ENCODE results near the gene SEC24D. TPM values are rescaled to one million over a fixed set of nuclear protein-coding genes. Genes with fewer than 3 reads are reported as not detected.

The SEC24D gene
- total RNA-seq, 1 donor from 2014 or later = 8.2 TPM

- H2AFZ ChIP-seq (replicated peaks) = no peak overlapping the region
- no peak for DNase-seq (ENCODE audit: low spot score)
- H3K9me3 ChIP-seq (ENCODE audit: low read depth) = no peaks in the 10 kb centered on the region
- Mint-ChIP-seq H3K4me1 (no peaks in the 10 kb centered on the region), H3K27me3 (ENCODE audit: insufficient read depth, low read depth) (no peaks in the 10 kb centered on the region), H3K36me3 (peaks cover 7% of the 10 kb centered on the region), H3K9me3 (no peaks in the 10 kb centered on the region), H3K4me3 (no peak overlapping the region), H3K27ac (no peak overlapping the region)
- no peak for TF ChIP-seq EZH2 (IDR thresholded peaks at IDR 0.05)
- no peak for TF ChIP-seq EZH2phosphoT487 (IDR thresholded peaks at IDR 0.05)
- TF ChIP-seq, protein P1, sequence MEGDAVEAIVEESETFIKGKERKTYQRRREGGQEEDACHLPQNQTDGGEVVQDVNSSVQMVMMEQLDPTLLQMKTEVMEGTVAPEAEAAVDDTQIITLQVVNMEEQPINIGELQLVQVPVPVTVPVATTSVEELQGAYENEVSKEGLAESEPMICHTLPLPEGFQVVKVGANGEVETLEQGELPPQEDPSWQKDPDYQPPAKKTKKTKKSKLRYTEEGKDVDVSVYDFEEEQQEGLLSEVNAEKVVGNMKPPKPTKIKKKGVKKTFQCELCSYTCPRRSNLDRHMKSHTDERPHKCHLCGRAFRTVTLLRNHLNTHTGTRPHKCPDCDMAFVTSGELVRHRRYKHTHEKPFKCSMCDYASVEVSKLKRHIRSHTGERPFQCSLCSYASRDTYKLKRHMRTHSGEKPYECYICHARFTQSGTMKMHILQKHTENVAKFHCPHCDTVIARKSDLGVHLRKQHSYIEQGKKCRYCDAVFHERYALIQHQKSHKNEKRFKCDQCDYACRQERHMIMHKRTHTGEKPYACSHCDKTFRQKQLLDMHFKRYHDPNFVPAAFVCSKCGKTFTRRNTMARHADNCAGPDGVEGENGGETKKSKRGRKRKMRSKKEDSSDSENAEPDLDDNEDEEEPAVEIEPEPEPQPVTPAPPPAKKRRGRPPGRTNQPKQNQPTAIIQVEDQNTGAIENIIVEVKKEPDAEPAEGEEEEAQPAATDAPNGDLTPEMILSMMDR (IDR thresholded peaks at IDR 0.05) = no peak
- H3K4me2 ChIP-seq = no peak overlapping the region
- no peaks in the 10 kb centered on the region for H3F3A ChIP-seq (ENCODE audit: low read depth)
- no peaks in the 10 kb centered on the region for H4K20me1 ChIP-seq (ENCODE audit: low read depth)
- H3K4me3 ChIP-seq = no peak overlapping the region
- H3K27ac ChIP-seq = no peak overlapping the region
- no peaks in the 10 kb centered on the region for H3K27me3 ChIP-seq
- H3K9ac ChIP-seq = no peak overlapping the region
- no peaks in the 10 kb centered on the region for H3K36me3 ChIP-seq
- H3K4me1 ChIP-seq = no peaks in the 10 kb centered on the region
- no peaks in the 10 kb centered on the region for H3K79me2 ChIP-seq (ENCODE audit: low read depth)
Observed at GRCh38 chr4:118803253-118803652, 32.7 kb downstream of the SEC24D start.

- Mint-ChIP-seq H3K36me3 (peaks cover 7% of the 10 kb centered on the region), H3K27ac (no peak overlapping the region), H3K4me3 (no peak overlapping the region), H3K27me3 (ENCODE audit: insufficient read depth, low read depth) (no peaks in the 10 kb centered on the region), H3K9me3 (no peaks in the 10 kb centered on the region), H3K4me1 (no peaks in the 10 kb centered on the region)
- H2AFZ ChIP-seq (replicated peaks) = no peak overlapping the region
- no peaks in the 10 kb centered on the region for H4K20me1 ChIP-seq (ENCODE audit: low read depth)
- no peaks in the 10 kb centered on the region for H3K4me1 ChIP-seq
- no peak overlapping the region for H3K4me2 ChIP-seq
- H3K9ac ChIP-seq = no peak overlapping the region
- no peaks in the 10 kb centered on the region for H3K27me3 ChIP-seq
- no peak for DNase-seq (ENCODE audit: low spot score)
- H3K4me3 ChIP-seq = no peak overlapping the region
- no peak for TF ChIP-seq EZH2 (IDR thresholded peaks at IDR 0.05)
- TF ChIP-seq EZH2phosphoT487 (IDR thresholded peaks at IDR 0.05) = no peak
- TF ChIP-seq, protein P1 (IDR thresholded peaks at IDR 0.05) = no peak
- no peak overlapping the region for H3K27ac ChIP-seq
- no peaks in the 10 kb centered on the region for H3F3A ChIP-seq (ENCODE audit: low read depth)
- no peaks in the 10 kb centered on the region for H3K36me3 ChIP-seq
- no peaks in the 10 kb centered on the region for H3K9me3 ChIP-seq (ENCODE audit: low read depth)
- no peaks in the 10 kb centered on the region for H3K79me2 ChIP-seq (ENCODE audit: low read depth)
Observed at GRCh38 chr4:118801895-118802575, 33.9 kb downstream of the SEC24D start.

- H3K4me3 Mint-ChIP-seq = no peak overlapping the region
- Histone ChIP-seq H3K9me3 (ENCODE audit: low read depth) (no peaks in the 10 kb centered on the region), H3K4me3 (no peak overlapping the region), H3K9ac (no peak overlapping the region), H3K79me2 (ENCODE audit: low read depth) (no peaks in the 10 kb centered on the region), H3K4me2 (no peak overlapping the region), H3K36me3 (no peaks in the 10 kb centered on the region), H3K27ac (no peak overlapping the region), H3K4me1 (no peaks in the 10 kb centered on the region), H4K20me1 (ENCODE audit: low read depth) (no peaks in the 10 kb centered on the region), H2AFZ (replicated peaks) (no peak overlapping the region), H3F3A (ENCODE audit: low read depth) (no peaks in the 10 kb centered on the region), H3K27me3 (no peaks in the 10 kb centered on the region)
- H3K9me3 Mint-ChIP-seq = no peaks in the 10 kb centered on the region
- no peak for DNase-seq (ENCODE audit: low spot score)
- H3K27ac Mint-ChIP-seq = no peak overlapping the region
- TF ChIP-seq EZH2 (IDR thresholded peaks at IDR 0.05) (no peak), EZH2phosphoT487 (IDR thresholded peaks at IDR 0.05) (no peak)
- TF ChIP-seq, protein P1 (IDR thresholded peaks at IDR 0.05) = no peak
- H3K36me3 Mint-ChIP-seq = peaks cover 12% of the 10 kb centered on the region
- H3K27me3 Mint-ChIP-seq (ENCODE audit: insufficient read depth, low read depth) = no peaks in the 10 kb centered on the region
- H3K4me1 Mint-ChIP-seq = no peaks in the 10 kb centered on the region
Observed at GRCh38 chr4:118799231-118799942, 36.5 kb downstream of the SEC24D start.

Data from neural progenitor cell (in vitro differentiated cells).